Gastrocnemius medialis (tissue), 4 donors: Measurements from ENCODE around the gene USP31.

Experiments
- CTCF ChIP-seq, 5 experiments: fragments of 450-650 bp in 3 of 5; fragments of 200-600 bp in 2 of 5; sonication (generic) in 2 of 5; IDR thresholded peaks in 4 of 5; conservative IDR thresholded peaks in 1 of 5; 1 replicate in 4 of 5; 2 replicates in 1 of 5; pipeline ENCODE4 v1.5.1; 2016 to 2019; ENCODE audit warnings: antibody characterized with exemption in 5 of 5, mild to moderate bottlenecking in 3 of 5, moderate library complexity in 3 of 5
- POLR2A ChIP-seq, 2 donors: fragments of 450-650 bp; IDR thresholded peaks; one replicate each; pipeline ENCODE4 v1.6.1; 2017; ENCODE audit warnings: antibody characterized with exemption in 2 of 2, mild to moderate bottlenecking in 2 of 2, moderate library complexity in 2 of 2

GRCh38 chr16:23051587-23051986 is 97.7 kb downstream of the USP31 start:
- TF ChIP-seq POLR2A (IDR thresholded peaks at IDR 0.05) (no peak), CTCF (IDR thresholded peaks at IDR 0.05 in 4 of 5, conservative IDR thresholded peaks at IDR 0.05 in 1 of 5) (no peak)
